Thyroid gland (tissue), 4 donors: ENCODE results near the gene DNM2. TPM values are rescaled to one million over a fixed set of nuclear protein-coding genes. Genes with fewer than 3 reads are reported as not detected.

Source experiments
- DNase-seq, 2 donors: peaks; one replicate each; pipeline ENCODE4 v3.0.0-alpha.2; 2019
- H3K27ac ChIP-seq, 3 donors: fragments of 200-600 bp; sonication (generic); 1 replicate in 2 of 3; 2 replicates in 1 of 3; pipeline ENCODE4 v1.5.1; 2016 to 2019; ENCODE audit warnings: mild to moderate bottlenecking in 1 of 3, moderate library complexity in 1 of 3
- H3K27me3 ChIP-seq: fragments of 200-600 bp; sonication (generic); one replicate; pipeline ENCODE4 v1.5.1; 2019
- H3K36me3 ChIP-seq, 2 donors: fragments of 200-600 bp; sonication (generic); one replicate each; pipeline ENCODE4 v1.5.1; 2016 to 2019
- H3K4me1 ChIP-seq, 2 donors: fragments of 200-600 bp; sonication (generic); one replicate each; pipeline ENCODE4 v1.5.1; 2017 to 2019
- H3K4me3 ChIP-seq, 3 donors: fragments of 200-600 bp; sonication (generic); replicated peaks in 1 of 3; 1 replicate in 2 of 3; 2 replicates in 1 of 3; pipeline ENCODE4 v1.5.1; 2016; ENCODE audit warnings: mild to moderate bottlenecking in 1 of 3
- H3K9me3 ChIP-seq: fragments of 200-600 bp; sonication (generic); one replicate; pipeline ENCODE4 v1.5.1; 2017
- POLR2A ChIP-seq, 2 donors: fragments of 450-650 bp; IDR thresholded peaks; one replicate each; pipeline ENCODE4 v1.6.1; 2017; ENCODE audit warnings: antibody characterized with exemption in 2 of 2, mild to moderate bottlenecking in 2 of 2, moderate library complexity in 1 of 2
- WGBS, 2 donors: methylation state at CpG; one replicate each; pipeline ENCODE4 v1.1.5; 2017; 5-methylcytosine and 5-hydroxymethylcytosine counted together
- intact Hi-C: fragments of 100-400 bp; cut with DNase I; formaldehyde crosslinking; loops from one replicate; pipeline ENCODE4 v1.15.1; 2023
- total RNA-seq, 4 donors: library from RNA; depleted of rRNA; stranded (reverse); fragments of >200 nt; gene quantifications; one replicate each; pipeline ENCODE4 v1.2.3, GENCODE V29; 2016
- TF ChIP-seq, protein P1 (sequence below), 6 experiments: fragments of 200-600 bp in 3 of 6; fragments of 450-650 bp in 3 of 6; sonication (generic) in 3 of 6; IDR thresholded peaks; one replicate each; pipeline ENCODE4 v1.5.1; 2016 to 2019; ENCODE audit warnings: antibody characterized with exemption in 6 of 6, mild to moderate bottlenecking in 2 of 6, inconsistent platforms in 1 of 6, moderate library complexity in 1 of 6

The DNM2 gene
- total RNA-seq, 4 donors from 2014 or later = 95.1 to 155 (median 120) TPM

DNA sequence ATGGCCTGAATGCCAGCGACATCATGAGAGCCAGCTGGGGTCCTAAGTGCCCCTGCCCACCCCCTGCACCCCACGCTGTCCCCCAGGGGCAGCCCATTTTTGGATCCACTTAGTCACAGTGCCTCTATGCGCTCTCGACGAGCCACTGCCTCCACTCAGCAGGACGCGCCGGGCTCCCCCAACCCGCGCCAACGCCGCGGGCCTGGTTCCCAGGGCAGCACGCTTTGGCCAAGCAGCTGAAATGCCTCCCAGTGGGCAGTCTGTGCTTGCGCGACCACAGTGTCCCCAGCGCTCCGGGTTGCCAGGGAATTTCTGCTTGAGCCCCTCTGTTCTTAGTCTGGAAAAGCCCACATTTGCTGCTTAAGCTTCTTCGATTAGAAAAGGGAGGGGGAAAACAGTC lies 78.8 kb downstream of the DNM2 start:
- WGBS, 2 donors = 94 to 96% methylated on average over 13 to 19 of the region's 19 CpGs
- DNase-seq = no peak
- Histone ChIP-seq H3K9me3 (no peaks in the 10 kb centered on the region), H3K27ac (no peak overlapping the region), H3K4me1 (peaks cover 14 to 23% of the 10 kb centered on the region in 2 donors), H3K4me3 (no peak overlapping the region), H3K27me3 (no peaks in the 10 kb centered on the region), H3K36me3 (peaks cover 30 to 57% of the 10 kb centered on the region in 2 donors)
- intact Hi-C loops = no loop called here
- no peak for TF ChIP-seq POLR2A (IDR thresholded peaks at IDR 0.05)

DNA sequence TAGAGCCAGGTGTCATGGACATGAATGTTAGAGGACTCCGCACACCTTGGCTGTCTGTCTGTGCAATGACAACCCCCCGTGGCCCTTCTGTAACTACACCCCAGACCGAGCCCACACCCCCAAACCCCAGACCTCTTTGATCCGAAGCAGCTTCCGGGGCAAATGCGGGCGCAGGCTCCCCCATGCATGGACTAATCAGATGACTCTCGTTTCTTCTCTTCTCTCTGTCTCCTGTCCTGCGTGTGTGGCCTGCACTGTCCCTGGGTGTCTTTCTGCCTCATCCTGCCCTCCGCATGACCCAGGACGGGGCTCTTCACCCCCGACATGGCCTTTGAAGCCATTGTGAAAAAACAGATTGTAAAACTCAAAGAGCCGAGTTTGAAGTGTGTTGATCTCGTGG lies 79.2 kb downstream of the DNM2 start:
- peaks cover 30 to 60% of the 10 kb centered on the region in 2 donors for H3K36me3 ChIP-seq
- H3K27me3 ChIP-seq = no peaks in the 10 kb centered on the region
- no peak overlapping the region for H3K4me3 ChIP-seq
- peaks cover 14 to 23% of the 10 kb centered on the region in 2 donors for H3K4me1 ChIP-seq
- no peak for DNase-seq
- no peak overlapping the region for H3K27ac ChIP-seq
- TF ChIP-seq POLR2A (IDR thresholded peaks at IDR 0.05) = no peak
- TF ChIP-seq, protein P1, sequence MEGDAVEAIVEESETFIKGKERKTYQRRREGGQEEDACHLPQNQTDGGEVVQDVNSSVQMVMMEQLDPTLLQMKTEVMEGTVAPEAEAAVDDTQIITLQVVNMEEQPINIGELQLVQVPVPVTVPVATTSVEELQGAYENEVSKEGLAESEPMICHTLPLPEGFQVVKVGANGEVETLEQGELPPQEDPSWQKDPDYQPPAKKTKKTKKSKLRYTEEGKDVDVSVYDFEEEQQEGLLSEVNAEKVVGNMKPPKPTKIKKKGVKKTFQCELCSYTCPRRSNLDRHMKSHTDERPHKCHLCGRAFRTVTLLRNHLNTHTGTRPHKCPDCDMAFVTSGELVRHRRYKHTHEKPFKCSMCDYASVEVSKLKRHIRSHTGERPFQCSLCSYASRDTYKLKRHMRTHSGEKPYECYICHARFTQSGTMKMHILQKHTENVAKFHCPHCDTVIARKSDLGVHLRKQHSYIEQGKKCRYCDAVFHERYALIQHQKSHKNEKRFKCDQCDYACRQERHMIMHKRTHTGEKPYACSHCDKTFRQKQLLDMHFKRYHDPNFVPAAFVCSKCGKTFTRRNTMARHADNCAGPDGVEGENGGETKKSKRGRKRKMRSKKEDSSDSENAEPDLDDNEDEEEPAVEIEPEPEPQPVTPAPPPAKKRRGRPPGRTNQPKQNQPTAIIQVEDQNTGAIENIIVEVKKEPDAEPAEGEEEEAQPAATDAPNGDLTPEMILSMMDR (IDR thresholded peaks at IDR 0.05) = no peak
- intact Hi-C loops = no loop called here
- WGBS, 2 donors = 89 to 94% methylated on average over 14 of the region's 14 CpGs
- H3K9me3 ChIP-seq = no peaks in the 10 kb centered on the region

DNA sequence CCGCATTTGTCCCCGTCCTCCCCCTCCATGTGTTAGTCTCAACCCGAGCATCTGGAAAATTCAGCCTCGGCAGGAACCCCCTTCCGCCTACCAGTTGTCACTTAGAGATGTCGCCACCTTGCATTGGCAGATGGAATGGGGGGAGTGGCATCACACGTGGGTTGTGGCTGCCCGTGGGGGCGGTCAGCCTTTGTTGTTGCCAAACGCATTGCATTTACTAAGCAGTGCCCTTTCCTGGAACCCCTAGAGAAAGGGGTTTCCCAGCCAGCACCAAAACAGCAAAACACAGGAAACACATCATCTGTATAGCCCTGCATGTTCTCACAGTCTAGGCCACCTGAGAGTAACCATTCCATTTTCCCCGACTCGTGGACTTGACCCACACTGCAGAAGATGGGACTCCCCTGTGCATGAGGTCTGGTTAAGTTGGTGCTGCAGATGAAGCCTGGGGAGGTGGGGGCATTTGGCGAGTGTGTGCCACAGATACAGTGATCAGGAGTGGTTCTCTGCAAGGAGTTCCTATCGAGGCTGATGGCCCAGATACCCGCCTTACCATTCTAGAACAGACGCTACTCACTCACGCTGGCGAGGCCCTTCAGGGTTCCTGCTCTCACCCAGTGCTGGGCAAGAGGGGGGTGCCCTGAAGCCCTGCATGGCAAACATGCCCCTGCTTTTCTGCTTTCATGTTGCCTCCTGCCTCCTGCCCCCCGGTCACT lies 79.8 kb downstream of the DNM2 start:
- peaks cover 14 to 23% of the 10 kb centered on the region in 2 donors for H3K4me1 ChIP-seq
- no peak for TF ChIP-seq POLR2A (IDR thresholded peaks at IDR 0.05)
- TF ChIP-seq, protein P1 (IDR thresholded peaks at IDR 0.05) = no peak
- H3K9me3 ChIP-seq = no peaks in the 10 kb centered on the region
- WGBS, 2 donors = 87% methylated on average over 13 to 17 of the region's 19 CpGs
- no peaks in the 10 kb centered on the region for H3K27me3 ChIP-seq
- H3K4me3 ChIP-seq = no peak overlapping the region
- intact Hi-C loops = no loop called here
- DNase-seq = no peak
- peaks cover 36 to 63% of the 10 kb centered on the region in 2 donors for H3K36me3 ChIP-seq
- no peak overlapping the region for H3K27ac ChIP-seq

GRCh38 chr19:10800488-10800887 lies 82.6 kb downstream of the DNM2 start:
- Histone ChIP-seq H3K9me3 (no peaks in the 10 kb centered on the region), H3K4me1 (peaks cover 14 to 23% of the 10 kb centered on the region in 2 donors), H3K4me3 (no peak overlapping the region), H3K27me3 (no peaks in the 10 kb centered on the region), H3K27ac (peak overlapping the region; percentile 68 to 81 (median 69)), H3K36me3 (peaks cover 38 to 58% of the 10 kb centered on the region in 2 donors)
- intact Hi-C loops = no loop called here
- WGBS, 2 donors = 23 to 26% methylated on average over 5 to 9 of the region's 9 CpGs
- DNase-seq = peak; percentile 94 to 95
- TF ChIP-seq, protein P1 (IDR thresholded peaks at IDR 0.05) = no peak
- TF ChIP-seq POLR2A (IDR thresholded peaks at IDR 0.05) = peak in 1 of 2 donors; percentile 20

DNA sequence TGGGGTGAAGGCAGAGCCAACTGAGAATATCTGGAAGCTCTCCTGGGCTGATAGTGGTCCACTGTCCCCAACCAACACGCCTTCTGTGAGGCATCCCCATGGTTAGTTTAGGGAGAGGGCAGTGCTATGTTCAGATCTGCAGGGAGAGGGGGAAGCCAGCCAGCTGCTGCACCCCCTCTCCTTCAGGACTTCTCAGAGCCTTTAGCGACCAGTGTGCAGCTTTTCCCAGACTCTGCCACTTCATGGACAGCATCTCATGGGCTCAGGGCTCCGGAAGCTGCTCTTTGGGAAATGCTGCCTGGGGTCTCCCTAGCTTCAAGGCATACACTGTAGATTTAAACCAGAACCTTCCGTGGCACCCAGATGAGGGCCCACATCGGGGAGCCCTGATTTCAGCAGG lies 84.6 kb downstream of the DNM2 start:
- intact Hi-C loops = no loop called here
- WGBS, 2 donors = 100% methylated on average over 3 of the region's 5 CpGs

More for the DNA sequence above, 84.6 kb downstream of the DNM2 start:
- Histone ChIP-seq H3K4me1 (peaks cover 14 to 23% of the 10 kb centered on the region in 2 donors), H3K27ac (no peak overlapping the region), H3K4me3 (no peak overlapping the region), H3K9me3 (no peaks in the 10 kb centered on the region), H3K36me3 (peaks cover 33 to 47% of the 10 kb centered on the region in 2 donors), H3K27me3 (no peaks in the 10 kb centered on the region)
- TF ChIP-seq, protein P1 (IDR thresholded peaks at IDR 0.05) = no peak
- no peak for TF ChIP-seq POLR2A (IDR thresholded peaks at IDR 0.05)
- DNase-seq = no peak
